Epithelial cell of prostate (primary cell): ENCODE data around the gene IQSEC3.

Experiments
- DNase-seq: peaks from one replicate; pipeline ENCODE4 v3.0.0-alpha.2; 2011; ENCODE audit warnings: low read depth, low spot score
- H3K27ac ChIP-seq: fragments of 450-650 bp; 2 replicates; pipeline ENCODE4 v1.5.1; 2017; ENCODE audit warnings: mild to moderate bottlenecking

The IQSEC3 gene

GRCh38 chr12:155646-156045 is 89.1 kb downstream of the IQSEC3 start:
- DNase-seq = no peak
- H3K27ac ChIP-seq = no peak overlapping the region

- no peak overlapping the region for H3K27ac ChIP-seq
- DNase-seq = no peak
These were observed 90.4 kb downstream of the IQSEC3 start for GRCh38 chr12:156945-157344.

GRCh38 chr12:157644-158043 is 91.1 kb downstream of the IQSEC3 start:
- DNase-seq = no peak
- no peak overlapping the region for H3K27ac ChIP-seq

GRCh38 chr12:159156-159782 is 92.7 kb downstream of the IQSEC3 start:
- no peak overlapping the region for H3K27ac ChIP-seq
- DNase-seq = no peak

DNA sequence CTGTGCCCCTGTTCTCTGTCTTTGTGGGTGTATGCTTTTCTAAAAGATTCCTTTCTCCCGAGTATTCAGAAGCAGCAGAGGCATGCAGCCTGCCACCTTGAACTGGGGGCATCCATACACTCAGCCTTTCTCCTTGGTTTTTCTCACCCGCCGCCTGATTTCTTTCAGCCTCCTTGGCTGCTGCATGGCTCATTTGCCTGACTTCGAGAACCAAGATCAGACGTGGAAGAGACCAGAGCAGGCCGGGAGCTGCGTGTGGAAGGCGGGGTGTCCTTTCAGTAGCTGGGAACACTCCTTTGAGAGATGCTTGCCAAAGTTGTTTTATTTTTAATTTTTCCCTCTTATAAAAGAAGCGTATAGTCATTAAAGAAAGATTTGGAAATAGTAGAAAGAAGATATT is 94.3 kb downstream of the IQSEC3 start:
- no peak for DNase-seq
- H3K27ac ChIP-seq = no peak overlapping the region

DNA sequence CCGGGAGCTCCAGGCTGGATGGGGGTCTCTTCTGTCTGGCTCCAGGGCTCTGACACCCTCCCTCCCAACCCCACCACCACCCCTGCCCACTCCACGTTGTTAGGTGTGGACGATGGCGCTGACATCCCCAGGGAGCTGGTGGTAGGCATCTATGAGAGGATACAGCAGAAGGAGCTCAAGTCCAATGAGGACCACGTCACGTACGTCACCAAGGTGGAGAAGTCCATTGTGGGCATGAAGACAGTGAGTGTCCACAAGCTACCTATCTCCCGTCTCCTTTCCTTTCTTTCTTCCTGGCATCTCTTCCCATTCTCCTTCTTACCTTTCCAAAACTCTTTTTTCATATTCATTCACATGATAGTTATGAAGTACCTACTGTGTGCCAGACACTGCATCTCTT is 95.3 kb downstream of the IQSEC3 start:
- H3K27ac ChIP-seq = no peak overlapping the region
- DNase-seq = no peak

GRCh38 chr12:162467-163307 is 96.1 kb downstream of the IQSEC3 start:
- H3K27ac ChIP-seq = no peak overlapping the region
- no peak for DNase-seq

- H3K27ac ChIP-seq = no peak overlapping the region
- no peak for DNase-seq
These were observed 96.9 kb downstream of the IQSEC3 start for GRCh38 chr12:163406-163986.

- no peak for DNase-seq
- H3K27ac ChIP-seq = no peak overlapping the region
These were observed 97.6 kb downstream of the IQSEC3 start for GRCh38 chr12:164207-164606.

- no peak overlapping the region for H3K27ac ChIP-seq
These were observed 99.3 kb downstream of the IQSEC3 start for GRCh38 chr12:165862-166368.

GRCh38 chr12:166425-167075 is 100.0 kb downstream of the IQSEC3 start:
- H3K27ac ChIP-seq = no peak overlapping the region
- no peak for DNase-seq

More at GRCh38 chr12:165862-166368, 99.3 kb downstream of the IQSEC3 start:
- no peak for DNase-seq

DNA sequence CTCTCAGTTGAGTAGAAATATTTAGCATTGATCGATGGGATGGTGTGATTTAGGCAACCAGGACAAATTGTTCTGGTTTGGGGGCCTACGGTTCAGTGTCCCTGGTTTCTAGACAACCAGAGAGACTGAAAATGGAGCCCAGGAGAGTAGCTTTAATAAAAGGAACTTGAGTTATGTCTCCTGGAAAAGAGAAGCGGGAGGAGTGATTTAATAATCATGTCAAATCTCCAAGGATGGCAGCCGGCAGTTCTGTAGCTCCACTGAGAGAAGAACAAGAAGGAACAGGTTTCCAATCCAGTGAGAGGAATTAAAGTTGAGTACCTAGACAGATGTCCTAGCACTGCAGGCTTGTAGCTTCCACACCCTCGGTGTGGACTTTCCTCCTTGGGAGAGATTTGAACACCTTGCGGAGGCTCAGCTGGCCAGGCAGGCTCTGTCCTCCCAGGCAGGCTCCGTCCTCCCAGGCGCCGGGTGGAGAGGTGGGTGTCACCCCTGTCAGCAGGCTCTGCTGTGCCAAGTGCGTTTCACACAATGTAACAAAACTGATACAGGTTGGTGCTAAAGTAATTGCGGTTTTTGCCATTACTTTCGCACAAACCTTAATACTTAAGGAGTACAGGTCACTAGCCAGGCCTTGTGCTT is 101.5 kb downstream of the IQSEC3 start:
- DNase-seq = no peak
- H3K27ac ChIP-seq = no peak overlapping the region

DNA sequence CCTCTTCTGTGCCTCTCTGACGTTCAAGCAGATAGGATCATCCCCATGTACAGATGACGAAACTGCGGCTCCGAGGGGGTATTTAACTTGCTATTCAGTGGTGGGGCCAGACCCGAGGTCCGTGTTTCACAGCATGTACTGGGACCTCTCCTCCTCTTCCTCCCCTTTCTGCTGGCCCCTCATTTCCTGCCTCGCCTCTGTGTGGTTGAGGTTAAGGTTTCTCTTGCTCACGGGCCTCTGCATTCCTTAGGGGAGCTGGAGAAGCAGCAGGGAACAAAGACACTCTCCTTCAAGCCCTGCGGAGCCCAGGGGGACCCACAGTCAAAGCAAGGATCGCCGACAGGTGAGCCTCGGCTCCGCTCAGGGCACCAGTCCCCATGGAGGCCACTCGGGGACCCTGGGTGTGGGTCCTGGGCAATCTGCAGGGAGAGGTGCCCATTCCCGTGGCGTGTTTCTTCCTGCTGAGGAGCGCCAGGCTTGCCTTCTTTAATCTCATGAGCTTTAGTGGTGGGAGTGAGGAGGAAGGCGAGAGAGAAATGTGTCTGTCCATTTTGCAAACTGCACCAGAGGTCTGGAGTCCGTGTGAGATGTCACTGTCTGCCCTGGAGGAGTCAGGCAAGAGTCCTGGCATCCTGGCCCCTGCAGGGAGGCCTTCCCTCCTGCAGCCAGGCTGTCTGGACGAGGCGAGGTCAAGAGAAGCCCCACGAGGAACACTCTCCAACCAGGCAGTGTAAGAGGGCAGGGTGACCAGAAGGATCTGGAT is 102.4 kb downstream of the IQSEC3 start:
- no peak overlapping the region for H3K27ac ChIP-seq
- DNase-seq = no peak

DNA sequence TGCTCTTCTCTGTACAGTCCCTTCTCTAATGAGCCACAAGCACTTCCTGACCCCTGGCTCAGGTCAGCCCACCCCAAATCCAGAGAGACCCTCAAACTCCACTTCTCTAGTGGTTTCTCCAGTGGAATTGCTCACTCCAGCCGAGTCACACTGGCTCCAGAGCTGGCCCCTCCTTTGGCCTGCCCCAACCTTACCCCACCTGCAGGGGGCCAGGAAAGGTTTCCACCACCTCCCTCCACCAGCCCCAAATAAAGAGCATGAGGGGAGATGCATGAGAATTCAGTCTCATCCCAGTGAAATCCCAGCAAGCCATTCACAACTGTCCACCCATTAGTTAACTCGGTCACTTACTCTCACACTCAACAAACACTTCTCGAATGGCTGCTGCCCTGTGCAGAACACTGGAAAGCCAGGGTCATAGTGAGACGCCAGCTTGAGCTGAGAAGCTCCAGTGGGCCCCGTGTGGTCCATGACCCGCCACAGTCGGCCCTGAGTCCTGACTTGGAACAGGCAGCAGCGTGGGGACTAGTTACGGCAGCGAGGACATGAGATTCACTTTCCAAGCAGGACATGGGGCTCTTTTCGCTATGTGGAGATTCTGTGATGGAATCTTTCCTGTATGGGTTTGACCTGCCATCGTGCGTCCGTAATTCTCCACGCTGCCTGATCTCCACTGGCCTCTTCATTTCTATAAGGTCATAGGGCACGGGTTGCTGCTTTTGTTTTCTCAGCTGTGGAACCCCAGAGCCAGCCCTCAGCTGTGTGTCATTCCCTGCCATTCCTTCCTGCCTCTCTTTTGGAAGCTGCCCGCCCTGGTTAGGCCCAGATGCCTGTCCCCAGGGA is 103.2 kb downstream of the IQSEC3 start:
- H3K27ac ChIP-seq = no peak overlapping the region
- DNase-seq = no peak

GRCh38 chr12:170371-171225 is 104.0 kb downstream of the IQSEC3 start:
- no peak for DNase-seq
- H3K27ac ChIP-seq = no peak overlapping the region

- H3K27ac ChIP-seq = no peak overlapping the region
- DNase-seq = no peak
These were observed 104.7 kb downstream of the IQSEC3 start for GRCh38 chr12:171276-171675.

DNA sequence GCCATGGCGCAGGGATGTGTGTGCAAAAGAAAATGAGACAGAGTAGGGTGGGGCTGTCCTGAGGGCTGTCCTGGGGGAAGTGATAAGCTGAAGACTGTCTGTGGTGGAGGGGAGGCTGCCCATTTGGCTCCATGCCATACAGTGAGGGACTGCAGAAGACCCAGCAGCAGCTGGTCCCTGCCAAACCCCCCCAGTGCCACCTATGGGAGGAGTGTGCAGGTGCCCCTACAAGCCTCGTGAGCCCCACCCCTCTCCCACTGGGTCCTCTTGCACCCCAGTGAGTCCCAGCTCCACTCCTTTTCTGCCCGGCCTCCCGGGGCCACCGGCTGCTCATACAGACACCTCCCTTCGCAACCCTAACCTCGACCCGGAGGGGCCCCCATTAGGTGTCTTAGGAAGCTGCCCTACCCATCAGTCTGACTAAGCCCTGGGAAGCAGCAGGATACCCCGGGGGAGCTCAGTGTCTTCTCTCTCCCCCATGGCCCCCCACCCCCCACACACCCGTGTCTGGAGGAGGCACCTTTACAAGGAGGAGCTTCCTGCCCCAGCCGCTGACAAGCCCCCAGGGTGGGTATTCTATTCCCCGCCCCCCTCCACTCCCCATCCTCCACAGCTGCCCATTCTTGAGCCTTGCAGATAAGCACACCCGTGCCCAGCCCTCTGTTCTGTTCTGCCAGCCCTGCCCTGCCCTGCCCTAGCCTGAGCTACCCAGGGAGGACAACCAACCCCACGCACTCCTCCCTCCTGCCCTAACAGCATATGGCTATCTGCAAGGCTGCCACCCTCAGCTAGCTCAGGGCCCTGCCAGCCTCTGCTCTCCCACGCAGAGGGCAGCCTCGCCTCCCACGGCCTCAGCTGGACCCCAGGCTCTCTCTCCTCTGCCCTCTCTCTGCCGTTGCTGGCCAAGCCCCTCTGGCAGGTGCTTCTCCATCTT is 105.4 kb downstream of the IQSEC3 start:
- no peak for DNase-seq
- no peak overlapping the region for H3K27ac ChIP-seq
